ENCODE results near the gene CNTN1. TPM values are rescaled to one million over a fixed set of nuclear protein-coding genes. Genes with fewer than 3 reads are reported as not detected.

The CNTN1 gene
- total and polyA plus RNA-seq, 2 of the 13 experiments (the other 11 are each of a cell fraction or from before 2014, with no cell fraction given): 0.01 to 0.07 TPM

GRCh38 chr12:40738856-40739255 lies 46.6 kb downstream of the CNTN1 start (continued):
- TF ChIP-seq BCL3 (CRISPR knock-in tag; IDR thresholded peaks at IDR 0.05) (no peak), TFDP1 (CRISPR knock-in tag; IDR thresholded peaks at IDR 0.05; ENCODE audit: borderline replicate concordance) (no peak)

GRCh38 chr12:40742041-40742440 lies 49.8 kb downstream of the CNTN1 start:
- DNase-seq (ENCODE audit: low spot score) (no peak), ATAC-seq (no peak), FAIRE-seq (no peak)
- no peaks in the 10 kb centered on the region for H3K79me2 ChIP-seq (ENCODE audit: insufficient read depth, low read length)
- no peaks in the 10 kb centered on the region for H4K20me1 ChIP-seq (ENCODE audit: insufficient read depth, low read length)
- ChIA-PET POLR2A (no interaction called here), CTCF (ENCODE audit: low intra/inter-chr PET ratio, low total read pairs) (no interaction called here)
- no peaks in the 10 kb centered on the region for H3K9me3 ChIP-seq (ENCODE audit: low read length)
- in situ Hi-C loops (cut with HindIII; ENCODE audit: extremely low pct_ligation_motif_present, low pct_unique_long_range_greater_than_20kb): no loop called here
- no peaks in the 10 kb centered on the region for H3K36me3 ChIP-seq (replicated peaks in 1 of 2; ENCODE audit: control insufficient read depth in 1 of 2, insufficient read depth in 2 of 2, low read length in 2 of 2)
- no peak overlapping the region for H3K27ac ChIP-seq (ENCODE audit: extremely low read length, insufficient read depth, low read length)
- WGBS (ENCODE audit: low lambda C conversion rate): 0% methylated on average over 2 of the region's 2 CpGs
- no peak overlapping the region for H3K9ac ChIP-seq (ENCODE audit: insufficient read depth, low read depth, low read length)
- intact Hi-C loops (cut with micrococcal nuclease; ENCODE audit: unreplicated experiment): no loop called here
- TF ChIP-seq RBM22 (optimal IDR thresholded peaks at IDR 0.05; ENCODE audit: low read length) (no peak), TCF12 (IDR thresholded peaks at IDR 0.05) (no peak), TCF12 (CRISPR knock-in tag; IDR thresholded peaks at IDR 0.05) (no peak), FUBP1 (CRISPR knock-in tag; IDR thresholded peaks at IDR 0.05; ENCODE audit: borderline replicate concordance) (no peak), ZNF670 (CRISPR knock-in tag; IDR thresholded peaks at IDR 0.05; ENCODE audit: borderline replicate concordance) (no peak), ZFX (CRISPR knock-in tag; IDR thresholded peaks at IDR 0.05; ENCODE audit: low read depth) (no peak), ZKSCAN1 (IDR thresholded peaks at IDR 0.05; ENCODE audit: low read length) (no peak), DNMT1 (CRISPR knock-in tag; IDR thresholded peaks at IDR 0.05) (no peak), ELK4 (CRISPR knock-in tag; IDR thresholded peaks at IDR 0.05; ENCODE audit: borderline replicate concordance) (no peak), IRX3 (CRISPR knock-in tag; IDR thresholded peaks at IDR 0.05; ENCODE audit: borderline replicate concordance, low read depth) (no peak), FOXP1 (IDR thresholded peaks at IDR 0.05) (no peak), FOXP1 (CRISPR knock-in tag; IDR thresholded peaks at IDR 0.05) (no peak), ZNF3 (CRISPR knock-in tag; IDR thresholded peaks at IDR 0.05) (no peak)
- H3K4me2 ChIP-seq (ENCODE audit: low read depth, low read length): no peak overlapping the region
- no peaks in the 10 kb centered on the region for H3K27me3 ChIP-seq (ENCODE audit: control insufficient read depth in 1 of 2, insufficient read depth in 2 of 2, low read length in 2 of 2)
- no TSS peak for BruUV-seq (replicated peaks)
- no peak overlapping the region for H2AFZ ChIP-seq (ENCODE audit: low read length)
- H3K4me1 ChIP-seq (ENCODE audit: insufficient read depth, low read length): no peaks in the 10 kb centered on the region
- no peak overlapping the region for H3K4me3 ChIP-seq (replicated peaks in 1 of 3; ENCODE audit: insufficient read depth in 1 of 3, low read depth in 2 of 3, low read length in 3 of 3)

Data from HepG2 (cell line).